GM23338 (cell line): Measurements from ENCODE around the gene SPIRE2. TPM values are rescaled to one million over a fixed set of nuclear protein-coding genes. Genes with fewer than 3 reads are reported as not detected.

Experiments used
- ATAC-seq: fragments of 200-7000 bp; cut with Tn5 transposase; 3 replicates; pipeline ENCODE4 v1.9.1; 2020
- DNase-seq: peaks from one replicate; pipeline ENCODE4 v3.0.0-alpha.2; 2015; ENCODE audit warnings: low spot score
- H2AFZ ChIP-seq: fragments of 200-600 bp; sonication (generic); 2 replicates; pipeline ENCODE4 v1.8.0; 2016; ENCODE audit warnings: antibody characterized with exemption, mild to moderate bottlenecking, moderate library complexity
- H3F3A ChIP-seq: fragments of 200-600 bp; sonication (generic); replicated peaks from 2 replicates; pipeline ENCODE4 v1.8.0; 2017; ENCODE audit warnings: antibody characterized with exemption, mixed run types, low read depth
- H3K27ac ChIP-seq: fragments of 200-600 bp; sonication (generic); 2 replicates; pipeline ENCODE4 v1.6.1; 2016; ENCODE audit warnings: low read depth
- H3K27me3 ChIP-seq: fragments of 200-600 bp; sonication (generic); 2 replicates; pipeline ENCODE4 v1.8.0; 2016; ENCODE audit warnings: mild to moderate bottlenecking, mixed run types, moderate library complexity; ENCODE audit not compliant: insufficient read depth
- H3K36me3 ChIP-seq: fragments of 200-600 bp; sonication (generic); 2 replicates; pipeline ENCODE4 v1.8.0; 2016; ENCODE audit warnings: mild to moderate bottlenecking; ENCODE audit not compliant: insufficient read depth
- H3K4me1 ChIP-seq: fragments of 200-600 bp; sonication (generic); 2 replicates; pipeline ENCODE4 v1.8.0; 2016; ENCODE audit warnings: mild to moderate bottlenecking, moderate library complexity; ENCODE audit not compliant: insufficient read depth
- H3K4me2 ChIP-seq: fragments of 200-600 bp; sonication (generic); 2 replicates; pipeline ENCODE4 v1.7.1; 2017; ENCODE audit warnings: mixed run types
- H3K4me3 ChIP-seq: fragments of 200-600 bp; sonication (generic); 2 replicates; pipeline ENCODE4 v1.6.1; 2016; ENCODE audit warnings: mixed run types
- H3K79me2 ChIP-seq: fragments of 200-600 bp; sonication (generic); replicated peaks from 2 replicates; pipeline ENCODE4 v1.8.0; 2017; ENCODE audit warnings: mild to moderate bottlenecking; ENCODE audit not compliant: insufficient read depth
- H3K9me2 ChIP-seq: fragments of 200-600 bp; sonication (generic); 2 replicates; pipeline ENCODE4 v1.8.0; 2017; ENCODE audit not compliant: insufficient read depth
- H4K20me1 ChIP-seq: fragments of 200-600 bp; sonication (generic); replicated peaks from 2 replicates; pipeline ENCODE4 v1.8.0; 2017; ENCODE audit warnings: mild to moderate bottlenecking; ENCODE audit not compliant: insufficient read depth
- H3K27ac Mint-ChIP-seq: 2 replicates; pipeline ENCODE4 v1.8.0; 2020; ENCODE audit warnings: inconsistent platforms, mild to moderate bottlenecking, moderate library complexity, mixed read lengths
- H3K27me3 Mint-ChIP-seq: 3 replicates; pipeline ENCODE4 v1.8.0; 2022; ENCODE audit warnings: low read depth, mild to moderate bottlenecking, moderate library complexity, mixed read lengths, inconsistent platforms; ENCODE audit not compliant: insufficient read depth, poor library complexity
- H3K36me3 Mint-ChIP-seq: 3 replicates; pipeline ENCODE4 v1.8.0; 2021; ENCODE audit warnings: low read depth, mild to moderate bottlenecking, inconsistent platforms, moderate library complexity, mixed read lengths
- H3K4me1 Mint-ChIP-seq: 3 replicates; pipeline ENCODE4 v1.8.0; 2020; ENCODE audit warnings: mild to moderate bottlenecking, inconsistent platforms, mixed read lengths
- H3K4me3 Mint-ChIP-seq: 3 replicates; pipeline ENCODE4 v1.8.0; 2021; ENCODE audit warnings: moderate library complexity, mild to moderate bottlenecking, inconsistent platforms, mixed read lengths
- H3K9me3 Mint-ChIP-seq: 3 replicates; pipeline ENCODE4 v1.8.0; 2020; ENCODE audit warnings: moderate library complexity, mild to moderate bottlenecking, inconsistent platforms, mixed read lengths
- CREB1 ChIP-seq: fragments of 250-450 bp; sonication (Bioruptor Pico); IDR thresholded peaks from 2 replicates; pipeline ENCODE4 v1.5.0; 2020; ENCODE audit warnings: low read depth, mild to moderate bottlenecking, moderate library complexity
- EZH2 ChIP-seq: fragments of 200-600 bp; sonication (generic); IDR thresholded peaks from one replicate; pipeline ENCODE4 v1.8.0; 2017; ENCODE audit warnings: antibody characterized with exemption, mild to moderate bottlenecking, low read depth; ENCODE audit not compliant: unreplicated experiment
- EZH2phosphoT487 ChIP-seq: fragments of 200-600 bp; sonication (generic); IDR thresholded peaks from one replicate; pipeline ENCODE4 v1.8.1; 2018; ENCODE audit warnings: antibody characterized with exemption; ENCODE audit not compliant: unreplicated experiment
- JUNB ChIP-seq: IDR thresholded peaks from one replicate; pipeline ENCODE4 v1.6.1; 2016; ENCODE audit warnings: antibody characterized with exemption; ENCODE audit not compliant: unreplicated experiment
- REST ChIP-seq: IDR thresholded peaks from one replicate; pipeline ENCODE4 v1.6.1; 2018; ENCODE audit warnings: antibody characterized with exemption; ENCODE audit not compliant: unreplicated experiment
- STAT1 ChIP-seq: IDR thresholded peaks from one replicate; pipeline ENCODE4 v1.6.1; 2016; ENCODE audit warnings: antibody characterized with exemption; ENCODE audit not compliant: unreplicated experiment
- ZNF114 ChIP-seq: fragments of 250-450 bp; sonication (Bioruptor Pico); IDR thresholded peaks from 2 replicates; pipeline ENCODE4 v1.5.0; 2020; ENCODE audit warnings: mild to moderate bottlenecking, moderate library complexity
- ZNF331 ChIP-seq: fragments of 250-450 bp; sonication (Bioruptor Pico); IDR thresholded peaks from 2 replicates; pipeline ENCODE4 v1.5.0; 2020; ENCODE audit warnings: low read depth, mild to moderate bottlenecking, moderate library complexity
- polyA plus RNA-seq: library from polyadenylated mRNA; unstranded; fragments of >200 nt; fragmentation: Nextera tagmentation; extraction: Ambion mirVana; gene quantifications from 2 replicates; pipeline ENCODE4 v1.2.1, GENCODE V29; 2016
- total RNA-seq: library from RNA; depleted of rRNA; stranded (reverse); fragments of >200 nt; shearing (Covaris generic); gene quantifications from 2 replicates; pipeline ENCODE4 v1.2.3, GENCODE V29; 2014
- TF ChIP-seq, protein P1 (sequence below), 2 experiments: fragments of 200-600 bp in 1 of 2; sonication (generic) in 1 of 2; conservative IDR thresholded peaks; 2 replicates each; pipeline versions ENCODE4 v1.5.1 to v1.6.1; 2016 to 2017; ENCODE audit warnings: antibody characterized with exemption in 2 of 2, low read depth in 2 of 2, mild to moderate bottlenecking in 2 of 2, moderate library complexity in 1 of 2

The SPIRE2 gene
- total and polyA plus RNA-seq, 2 experiments from 2014 or later: 5.0 to 15.2 TPM

DNA sequence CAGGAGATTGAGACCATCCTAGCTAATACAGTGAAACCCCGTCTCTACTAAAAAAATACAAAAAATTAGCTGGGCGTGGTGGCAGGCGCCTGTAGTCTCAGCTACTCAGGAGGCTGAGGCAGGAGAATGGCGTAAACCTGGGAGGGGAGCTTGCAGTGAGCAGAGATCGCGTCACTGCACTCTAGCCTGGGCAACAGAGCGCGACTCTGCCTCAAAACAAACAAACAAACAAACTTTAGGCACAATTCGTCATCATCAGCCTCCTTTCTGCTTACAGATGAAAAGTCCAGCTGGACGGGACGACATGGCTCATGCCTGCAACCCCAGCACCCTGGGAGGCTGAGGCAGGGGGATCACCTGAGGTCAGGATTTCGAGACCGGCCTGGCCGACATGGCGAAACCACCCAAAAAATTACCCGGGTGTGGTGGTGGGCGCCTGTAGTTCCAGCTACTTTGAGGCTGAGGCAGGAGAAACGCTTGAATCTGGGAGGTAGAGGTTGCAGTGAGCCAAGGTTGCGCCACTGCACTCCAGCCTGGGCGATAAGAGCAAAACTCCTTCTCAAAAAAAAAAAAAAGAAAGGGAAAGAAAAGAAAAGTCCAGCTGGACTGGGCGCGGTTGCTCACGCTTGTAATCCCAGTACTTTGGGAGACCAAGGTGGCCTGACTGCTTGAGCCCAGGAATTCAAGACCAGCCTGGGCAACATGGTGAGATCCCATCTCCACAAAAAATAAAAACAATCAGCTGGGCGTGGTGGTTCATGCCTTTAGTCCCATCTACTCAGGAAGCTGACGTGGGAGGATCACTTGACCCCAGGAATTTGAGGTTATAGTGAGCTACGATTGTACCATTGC, 1.5 kb upstream of the SPIRE2 start (continued):
- TF ChIP-seq, protein P1, sequence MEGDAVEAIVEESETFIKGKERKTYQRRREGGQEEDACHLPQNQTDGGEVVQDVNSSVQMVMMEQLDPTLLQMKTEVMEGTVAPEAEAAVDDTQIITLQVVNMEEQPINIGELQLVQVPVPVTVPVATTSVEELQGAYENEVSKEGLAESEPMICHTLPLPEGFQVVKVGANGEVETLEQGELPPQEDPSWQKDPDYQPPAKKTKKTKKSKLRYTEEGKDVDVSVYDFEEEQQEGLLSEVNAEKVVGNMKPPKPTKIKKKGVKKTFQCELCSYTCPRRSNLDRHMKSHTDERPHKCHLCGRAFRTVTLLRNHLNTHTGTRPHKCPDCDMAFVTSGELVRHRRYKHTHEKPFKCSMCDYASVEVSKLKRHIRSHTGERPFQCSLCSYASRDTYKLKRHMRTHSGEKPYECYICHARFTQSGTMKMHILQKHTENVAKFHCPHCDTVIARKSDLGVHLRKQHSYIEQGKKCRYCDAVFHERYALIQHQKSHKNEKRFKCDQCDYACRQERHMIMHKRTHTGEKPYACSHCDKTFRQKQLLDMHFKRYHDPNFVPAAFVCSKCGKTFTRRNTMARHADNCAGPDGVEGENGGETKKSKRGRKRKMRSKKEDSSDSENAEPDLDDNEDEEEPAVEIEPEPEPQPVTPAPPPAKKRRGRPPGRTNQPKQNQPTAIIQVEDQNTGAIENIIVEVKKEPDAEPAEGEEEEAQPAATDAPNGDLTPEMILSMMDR (conservative IDR thresholded peaks at IDR 0.05; ENCODE audit: low read depth in 2 of 2): no peak
- TF ChIP-seq ZNF114 (CRISPR knock-in tag) (no peak), EZH2 (no peak), ZNF331 (CRISPR knock-in tag) (no peak), REST (no peak), JUNB (no peak)

DNA sequence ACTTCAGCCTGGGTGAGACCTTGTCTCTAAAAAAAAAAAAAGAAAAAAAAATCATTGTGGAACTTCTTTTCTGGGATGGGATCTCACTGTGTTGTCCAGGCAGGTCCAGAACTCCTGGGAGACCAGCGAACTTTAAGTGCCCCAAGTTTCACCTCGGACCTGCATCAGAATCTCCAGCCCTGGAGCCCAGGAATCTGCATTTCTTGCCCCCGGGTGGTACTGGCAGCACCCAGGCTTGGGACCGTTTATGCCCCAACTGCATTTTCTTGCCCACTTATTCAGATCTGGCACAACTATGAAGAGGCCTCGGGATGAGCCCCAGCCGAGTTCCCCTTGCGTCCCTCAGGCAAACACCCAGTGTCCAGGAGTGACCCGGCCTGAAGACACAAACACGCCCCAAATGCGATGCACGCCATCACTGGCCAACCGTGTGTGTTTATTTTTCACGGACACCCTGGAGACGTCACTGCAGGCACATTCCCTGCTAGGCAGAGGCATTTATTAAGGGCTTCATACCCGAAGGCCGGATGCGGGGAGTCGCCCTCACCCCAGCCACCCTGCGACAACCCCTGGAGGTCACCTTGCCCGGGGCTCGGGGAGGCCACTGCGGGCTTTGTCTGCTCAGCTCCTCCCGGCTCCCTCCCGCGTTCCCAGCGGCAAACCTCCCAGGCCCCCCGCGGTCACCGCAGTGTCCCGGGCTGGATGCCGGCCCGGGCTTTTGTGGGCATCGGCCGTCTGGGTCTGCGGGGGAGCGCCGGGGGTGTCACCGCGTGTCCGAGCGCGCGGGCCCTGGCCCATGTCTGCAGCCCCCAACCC, 684 bp upstream of the SPIRE2 start:
- peak; percentile 77 for DNase-seq

More for the DNA sequence above, 684 bp upstream of the SPIRE2 start:
- Mint-ChIP-seq H3K9me3 (no peaks in the 10 kb centered on the region), H3K27ac (no peak overlapping the region; the same call in 1 of the 2 replicates), H3K27me3 (peaks cover 14% of the 10 kb centered on the region), H3K36me3 (no peaks in the 10 kb centered on the region; the same call in 2 of the 3 replicates), H3K4me3 (peak overlapping the region; percentile 86), H3K4me1 (peaks cover 25% of the 10 kb centered on the region)
- Histone ChIP-seq H3K27me3 (no peaks in the 10 kb centered on the region), H4K20me1 (peaks cover 3% of the 10 kb centered on the region; the same call in 1 of the 2 replicates), H3K4me3 (peak overlapping the region; percentile 62), H3K36me3 (no peaks in the 10 kb centered on the region), H3K4me1 (peaks cover 16% of the 10 kb centered on the region), H2AFZ (peak overlapping the region; percentile 81; the same call in 1 of the 2 replicates), H3F3A (peaks cover 9% of the 10 kb centered on the region), H3K9me2 (no peaks in the 10 kb centered on the region), H3K4me2 (peak overlapping the region; percentile 91), H3K79me2 (no peaks in the 10 kb centered on the region), H3K27ac (no peak overlapping the region)
- ATAC-seq: peak; percentile 39
- TF ChIP-seq EZH2phosphoT487: no peak
- no peak for TF ChIP-seq STAT1
- TF ChIP-seq CREB1 (CRISPR knock-in tag): 0 out of 2 replicates have a peak, but pooled peaks have one; percentile 20
- TF ChIP-seq EZH2: no peak
